Adrenal gland (tissue), 5 donors: ENCODE measurements around the gene TMEM147.

Source experiments
- POLR2A ChIP-seq, 2 donors: fragments of 450-650 bp; IDR thresholded peaks; one replicate each; pipeline ENCODE4 v1.6.1; 2017; ENCODE audit warnings: antibody characterized with exemption in 2 of 2, mild to moderate bottlenecking in 2 of 2, moderate library complexity in 1 of 2
- TF ChIP-seq, protein P1 (sequence below), 6 experiments: fragments of 450-650 bp in 4 of 6; fragments of 200-600 bp in 2 of 6; sonication (generic) in 1 of 6; IDR thresholded peaks; 1 replicate in 5 of 6; 2 replicates in 1 of 6; pipeline versions ENCODE4 v1.5.1 to v1.8.0; 2016 to 2021; ENCODE audit warnings: antibody characterized with exemption in 6 of 6, mild to moderate bottlenecking in 2 of 6, moderate library complexity in 1 of 6
- donor health status: DM: no; HTN: no; CAD: no.

DNA sequence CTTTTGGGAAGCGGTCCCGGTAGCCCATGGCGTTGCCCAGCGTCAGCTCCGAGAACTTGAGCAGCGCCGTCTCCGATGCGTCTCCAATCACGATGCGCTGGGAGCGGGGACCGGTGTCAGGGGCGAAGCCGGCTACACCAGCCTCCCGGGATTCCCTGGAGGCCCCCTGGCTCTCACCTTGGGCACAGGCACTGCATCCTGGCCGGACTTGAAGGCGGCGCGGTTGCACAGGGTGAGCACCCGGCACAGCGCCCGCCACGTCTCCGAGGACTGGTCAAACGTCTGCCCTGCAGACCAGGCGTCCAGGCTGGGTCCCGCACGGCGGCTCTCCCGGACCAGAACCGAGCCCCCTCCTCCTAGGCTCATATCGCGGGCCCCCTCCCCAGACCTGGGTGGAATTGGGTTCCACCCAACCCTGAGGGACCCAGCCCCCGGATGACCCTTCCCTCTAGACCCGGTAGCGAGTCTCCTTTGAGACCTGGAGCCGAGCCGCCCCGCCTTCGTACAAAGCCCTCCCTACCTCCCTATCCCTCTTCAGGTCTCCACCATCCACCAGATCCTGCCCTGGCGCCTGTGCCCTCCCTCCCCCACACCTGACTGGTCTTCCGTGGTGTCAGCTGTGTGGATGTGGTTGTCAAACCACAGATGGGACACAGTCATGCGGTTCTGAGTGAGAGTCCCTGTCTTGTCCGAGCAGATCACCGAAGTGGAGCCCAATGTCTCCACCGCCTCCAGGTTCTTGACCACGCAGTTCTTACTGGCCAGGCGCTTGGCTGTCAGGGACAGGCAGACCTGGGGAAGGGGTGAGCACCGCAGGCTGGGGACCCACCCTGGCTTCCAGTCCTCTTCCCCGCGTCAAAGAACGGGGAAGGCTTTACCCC is 13.2 kb downstream of the TMEM147 start:
- TF ChIP-seq, protein P1, sequence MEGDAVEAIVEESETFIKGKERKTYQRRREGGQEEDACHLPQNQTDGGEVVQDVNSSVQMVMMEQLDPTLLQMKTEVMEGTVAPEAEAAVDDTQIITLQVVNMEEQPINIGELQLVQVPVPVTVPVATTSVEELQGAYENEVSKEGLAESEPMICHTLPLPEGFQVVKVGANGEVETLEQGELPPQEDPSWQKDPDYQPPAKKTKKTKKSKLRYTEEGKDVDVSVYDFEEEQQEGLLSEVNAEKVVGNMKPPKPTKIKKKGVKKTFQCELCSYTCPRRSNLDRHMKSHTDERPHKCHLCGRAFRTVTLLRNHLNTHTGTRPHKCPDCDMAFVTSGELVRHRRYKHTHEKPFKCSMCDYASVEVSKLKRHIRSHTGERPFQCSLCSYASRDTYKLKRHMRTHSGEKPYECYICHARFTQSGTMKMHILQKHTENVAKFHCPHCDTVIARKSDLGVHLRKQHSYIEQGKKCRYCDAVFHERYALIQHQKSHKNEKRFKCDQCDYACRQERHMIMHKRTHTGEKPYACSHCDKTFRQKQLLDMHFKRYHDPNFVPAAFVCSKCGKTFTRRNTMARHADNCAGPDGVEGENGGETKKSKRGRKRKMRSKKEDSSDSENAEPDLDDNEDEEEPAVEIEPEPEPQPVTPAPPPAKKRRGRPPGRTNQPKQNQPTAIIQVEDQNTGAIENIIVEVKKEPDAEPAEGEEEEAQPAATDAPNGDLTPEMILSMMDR (IDR thresholded peaks at IDR 0.05) = no peak
- TF ChIP-seq POLR2A (IDR thresholded peaks at IDR 0.05) = no peak
